Caco-2 (cell line): ENCODE data around the gene DAPK1. TPM values are rescaled to one million over a fixed set of nuclear protein-coding genes. Genes with fewer than 3 reads are reported as not detected.

Experiments used
- BruUV-seq: library from RNA; stranded (reverse); fragments of 400-500 nt; replicated peaks from 2 replicates; lab custom pipeline; 2021; lab: Mats Ljungman, UMichigan
- CTCF ChIA-PET: fragments of 300-600 bp; sonication (Branson Sonifier 250); formaldehyde crosslinking; loops from one replicate; lab custom pipeline; 2022; ENCODE audit warnings: antibody characterized with exemption; lab: Charles Lee
- POLR2A ChIA-PET: fragments of 300-600 bp; sonication (Branson Sonifier 250); formaldehyde crosslinking; loops from one replicate; lab custom pipeline; 2022; ENCODE audit warnings: antibody characterized with exemption; lab: Charles Lee
- DNase-seq, 2 experiments: peaks; one replicate each; pipeline versions ENCODE4 v3.0.0 to v3.0.0-alpha.2; 2020 to 2022
- H3K27me3 ChIP-seq: replicated peaks from 2 replicates; pipeline ENCODE4 v1.6.0; 2011; ENCODE audit warnings: low read length; ENCODE audit not compliant: control insufficient read depth, insufficient read depth
- H3K36me3 ChIP-seq: 2 replicates; pipeline ENCODE4 v1.5.1; 2011; ENCODE audit warnings: low read length; ENCODE audit not compliant: control insufficient read depth, insufficient read depth
- H3K4me1 ChIP-seq: fragments of 250-450 bp; sonication (Bioruptor Pico); 2 replicates; pipeline ENCODE4 v1.5.1; 2020; ENCODE audit warnings: mild to moderate bottlenecking
- H3K4me3 ChIP-seq: 2 replicates; pipeline ENCODE4 v1.5.1; 2011; ENCODE audit warnings: low read depth, mild to moderate bottlenecking, control low read depth, low read length
- H3K9me3 ChIP-seq: fragments of 250-450 bp; sonication (Bioruptor Pico); 2 replicates; pipeline ENCODE4 v1.5.1; 2020; ENCODE audit warnings: mild to moderate bottlenecking, moderate library complexity
- H3K27ac Mint-ChIP-seq: one replicate; pipeline ENCODE4 v1.8.0; 2022; ENCODE audit warnings: mixed read lengths; ENCODE audit not compliant: unreplicated experiment
- H3K27me3 Mint-ChIP-seq: one replicate; pipeline ENCODE4 v1.8.0; 2022; ENCODE audit warnings: mixed read lengths; ENCODE audit not compliant: insufficient read depth, unreplicated experiment
- H3K36me3 Mint-ChIP-seq: one replicate; pipeline ENCODE4 v1.8.0; 2022; ENCODE audit warnings: mild to moderate bottlenecking, mixed read lengths; ENCODE audit not compliant: insufficient read depth, unreplicated experiment
- H3K4me1 Mint-ChIP-seq: one replicate; pipeline ENCODE4 v1.8.0; 2022; ENCODE audit warnings: low read depth, mixed read lengths; ENCODE audit not compliant: unreplicated experiment
- H3K4me3 Mint-ChIP-seq: one replicate; pipeline ENCODE4 v1.8.0; 2022; ENCODE audit warnings: mild to moderate bottlenecking, moderate library complexity, mixed read lengths; ENCODE audit not compliant: unreplicated experiment
- H3K9me3 Mint-ChIP-seq: one replicate; pipeline ENCODE4 v1.8.0; 2022; ENCODE audit warnings: mixed read lengths; ENCODE audit not compliant: unreplicated experiment
- intact Hi-C: fragments of 100-400 bp; cut with micrococcal nuclease; formaldehyde crosslinking; loops from one replicate; pipeline ENCODE4 v1.10.0; 2022; ENCODE audit not compliant: unreplicated experiment
- total RNA-seq: library from RNA; stranded (reverse); gene quantifications from 2 replicates; pipeline ENCODE4 v1.2.3, GENCODE V29; 2022
- TF ChIP-seq, protein P1 (sequence below), 2 experiments: fragments of 200-600 bp in 1 of 2; IDR thresholded peaks; 1 replicate in 1 of 2; 2 replicates in 1 of 2; pipeline versions ENCODE4 v1.5.1 to v1.8.0; 2011 to 2022; ENCODE audit warnings: antibody characterized with exemption in 1 of 2, control low read depth in 1 of 2, inconsistent platforms in 1 of 2, low read depth in 1 of 2, low read length in 1 of 2, mild to moderate bottlenecking in 1 of 2, moderate library complexity in 1 of 2; ENCODE audit not compliant: insufficient read depth in 1 of 2, severe bottlenecking in 1 of 2, unreplicated experiment in 1 of 2

DAPK1 gene
- total RNA-seq, 1 experiment from 2014 or later = 79.2 TPM

DNA sequence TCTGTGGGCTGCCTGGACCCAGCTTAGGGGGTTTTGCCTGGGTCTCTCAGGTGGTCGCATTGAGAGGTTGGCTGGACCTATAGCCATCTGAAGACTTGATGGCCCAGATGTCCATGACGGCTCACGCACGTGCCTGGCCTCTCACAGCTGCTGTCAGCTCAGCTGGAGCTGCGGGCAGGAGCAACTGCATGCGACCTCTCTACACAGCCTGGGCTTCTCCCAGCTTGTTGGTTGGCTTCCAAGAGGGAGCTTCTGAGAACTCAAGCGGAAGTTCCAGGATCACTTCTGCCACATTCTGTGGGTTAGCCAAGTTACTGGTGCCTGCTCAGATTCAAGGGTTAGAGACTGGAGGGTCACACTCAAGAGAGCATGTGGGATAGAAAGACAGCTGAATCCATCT, 99.2 kb downstream of the DAPK1 start:
- Histone ChIP-seq H3K9me3 (no peaks in the 10 kb centered on the region), H3K4me3 (no peak overlapping the region), H3K36me3 (no peaks in the 10 kb centered on the region), H3K4me1 (peaks cover 11% of the 10 kb centered on the region; the same call in 1 of the 2 replicates), H3K27me3 (no peaks in the 10 kb centered on the region)
- no peaks in the 10 kb centered on the region for H3K27me3 Mint-ChIP-seq
- H3K27ac Mint-ChIP-seq = no peak overlapping the region
- no peak overlapping the region for H3K4me3 Mint-ChIP-seq
- ChIA-PET CTCF (interaction anchor here (0.5 kb wide), 1 partner anchor 1183 kb away, joined by 6 read pairs; no protein-coding TSS in a partner anchor), POLR2A (no interaction called here)
- TF ChIP-seq, protein P1, sequence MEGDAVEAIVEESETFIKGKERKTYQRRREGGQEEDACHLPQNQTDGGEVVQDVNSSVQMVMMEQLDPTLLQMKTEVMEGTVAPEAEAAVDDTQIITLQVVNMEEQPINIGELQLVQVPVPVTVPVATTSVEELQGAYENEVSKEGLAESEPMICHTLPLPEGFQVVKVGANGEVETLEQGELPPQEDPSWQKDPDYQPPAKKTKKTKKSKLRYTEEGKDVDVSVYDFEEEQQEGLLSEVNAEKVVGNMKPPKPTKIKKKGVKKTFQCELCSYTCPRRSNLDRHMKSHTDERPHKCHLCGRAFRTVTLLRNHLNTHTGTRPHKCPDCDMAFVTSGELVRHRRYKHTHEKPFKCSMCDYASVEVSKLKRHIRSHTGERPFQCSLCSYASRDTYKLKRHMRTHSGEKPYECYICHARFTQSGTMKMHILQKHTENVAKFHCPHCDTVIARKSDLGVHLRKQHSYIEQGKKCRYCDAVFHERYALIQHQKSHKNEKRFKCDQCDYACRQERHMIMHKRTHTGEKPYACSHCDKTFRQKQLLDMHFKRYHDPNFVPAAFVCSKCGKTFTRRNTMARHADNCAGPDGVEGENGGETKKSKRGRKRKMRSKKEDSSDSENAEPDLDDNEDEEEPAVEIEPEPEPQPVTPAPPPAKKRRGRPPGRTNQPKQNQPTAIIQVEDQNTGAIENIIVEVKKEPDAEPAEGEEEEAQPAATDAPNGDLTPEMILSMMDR (IDR thresholded peaks at IDR 0.05; ENCODE audit: insufficient read depth in 1 of 2, low read depth in 1 of 2, low read length in 1 of 2, severe bottlenecking in 1 of 2, unreplicated experiment in 1 of 2) = no peak
- no peak for DNase-seq
- intact Hi-C loops = no loop called here
- no peaks in the 10 kb centered on the region for H3K9me3 Mint-ChIP-seq
- peaks cover 11% of the 10 kb centered on the region for H3K4me1 Mint-ChIP-seq
- H3K36me3 Mint-ChIP-seq = peaks cover 18% of the 10 kb centered on the region
- BruUV-seq = no TSS peak

- TF ChIP-seq, protein P1 (IDR thresholded peaks at IDR 0.05; ENCODE audit: insufficient read depth in 1 of 2, low read depth in 1 of 2, low read length in 1 of 2, severe bottlenecking in 1 of 2, unreplicated experiment in 1 of 2) = no peak
- Histone ChIP-seq H3K36me3 (no peaks in the 10 kb centered on the region), H3K27me3 (no peaks in the 10 kb centered on the region), H3K9me3 (no peaks in the 10 kb centered on the region), H3K4me3 (no peak overlapping the region), H3K4me1 (peaks cover 11% of the 10 kb centered on the region; the same call in 1 of the 2 replicates)
- Mint-ChIP-seq H3K36me3 (peaks cover 24% of the 10 kb centered on the region), H3K4me1 (peaks cover 11% of the 10 kb centered on the region), H3K9me3 (no peaks in the 10 kb centered on the region), H3K4me3 (no peak overlapping the region), H3K27me3 (no peaks in the 10 kb centered on the region), H3K27ac (peak overlapping the region; percentile 78)
- intact Hi-C loops = no loop called here
- DNase-seq = no peak
- POLR2A ChIA-PET = no interaction called here
- CTCF ChIA-PET = interaction anchor here (0.5 kb wide), 1 partner anchor 1184 kb away, joined by 6 read pairs; no protein-coding TSS in a partner anchor
- BruUV-seq = no TSS peak
These were observed 100.2 kb downstream of the DAPK1 start for GRCh38 chr9:87597710-87598443.

DNA sequence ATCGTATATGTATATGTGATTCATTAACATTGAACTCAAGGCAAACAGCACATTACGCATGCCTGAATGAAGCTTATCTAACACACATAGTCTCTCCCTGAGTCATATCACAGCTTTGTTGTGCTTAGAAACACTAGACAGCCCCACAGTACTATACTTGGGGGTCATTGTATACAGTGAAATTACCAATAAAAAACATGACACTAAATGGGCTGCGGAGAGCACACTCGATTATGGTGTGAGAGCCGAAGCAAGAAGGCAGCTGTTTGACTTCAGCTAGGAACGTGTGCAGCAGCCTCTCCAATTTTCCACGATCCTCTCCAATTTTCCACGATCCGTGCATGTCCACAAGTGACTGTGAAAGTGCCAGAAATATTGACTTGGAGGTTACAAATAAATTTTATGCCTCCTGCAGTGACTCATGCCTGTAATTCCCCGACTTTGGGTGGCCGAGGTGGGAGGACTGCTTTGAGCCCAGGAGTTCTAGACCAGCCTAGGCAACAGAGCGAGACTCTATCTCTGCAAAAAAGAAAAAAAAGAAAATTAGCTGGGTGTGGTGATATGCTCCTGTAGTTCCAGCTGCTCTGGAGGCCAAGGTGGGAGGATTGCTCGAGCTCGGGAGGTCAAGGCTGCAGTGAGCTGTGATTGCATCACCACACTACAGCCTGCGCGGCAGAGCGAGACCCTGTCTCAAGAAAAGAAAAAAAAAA, 102.4 kb downstream of the DAPK1 start:
- Mint-ChIP-seq H3K4me1 (peaks cover 11% of the 10 kb centered on the region), H3K27me3 (no peaks in the 10 kb centered on the region), H3K36me3 (peaks cover 25% of the 10 kb centered on the region), H3K9me3 (no peaks in the 10 kb centered on the region), H3K4me3 (no peak overlapping the region), H3K27ac (peak overlapping the region; percentile 39)
- DNase-seq = peak in 1 of 2 experiments; percentile 7
- TF ChIP-seq, protein P1 (IDR thresholded peaks at IDR 0.05; ENCODE audit: insufficient read depth in 1 of 2, low read depth in 1 of 2, low read length in 1 of 2, severe bottlenecking in 1 of 2, unreplicated experiment in 1 of 2) = no peak
- Histone ChIP-seq H3K4me3 (no peak overlapping the region), H3K4me1 (peaks cover 11% of the 10 kb centered on the region; the same call in 1 of the 2 replicates), H3K36me3 (no peaks in the 10 kb centered on the region), H3K9me3 (no peaks in the 10 kb centered on the region), H3K27me3 (no peaks in the 10 kb centered on the region)
- intact Hi-C loops = no loop called here
- CTCF ChIA-PET = no interaction called here
- no TSS peak for BruUV-seq
- POLR2A ChIA-PET = no interaction called here
